HepG2 (cell line): ENCODE measurements around the gene LRRC27. TPM values are rescaled to one million over a fixed set of nuclear protein-coding genes. Genes with fewer than 3 reads are reported as not detected.
A peak's percentile ranks its signal among the peaks of the same experiment; 100 is the strongest.

Experiments used
- FOSL2 ChIP-seq: sonication (generic); formaldehyde crosslinking; IDR thresholded peaks from 2 replicates; pipeline ENCODE4 v1.4.0; 2020; ENCODE audit warnings: missing genetic modification reagents
- FOXK1 ChIP-seq: sonication (generic); formaldehyde crosslinking; IDR thresholded peaks from 2 replicates; pipeline ENCODE4 v1.4.0; 2020; ENCODE audit warnings: low read depth, missing genetic modification reagents, borderline replicate concordance
- FOXP1 ChIP-seq, 2 experiments: fragments of 450-650 bp in 1 of 2; IDR thresholded peaks; 2 replicates each; pipeline ENCODE4 v1.6.1; 2017 to 2018; ENCODE audit warnings: antibody characterized with exemption in 1 of 2
- GABPB1 ChIP-seq: IDR thresholded peaks from 2 replicates; pipeline ENCODE4 v1.6.1; 2016; ENCODE audit warnings: mild to moderate bottlenecking, missing genetic modification reagents, moderate library complexity, missing compliant biosample characterization
- HNF4A ChIP-seq: sonication (generic); formaldehyde crosslinking; IDR thresholded peaks from 2 replicates; pipeline ENCODE4 v1.4.0; 2020; ENCODE audit warnings: missing genetic modification reagents
- PHB2 ChIP-seq: fragments of 450-650 bp; IDR thresholded peaks from 2 replicates; pipeline ENCODE4 v1.6.1; 2018; ENCODE audit not compliant: partially characterized antibody
- PITX1 ChIP-seq: sonication (generic); formaldehyde crosslinking; IDR thresholded peaks from 2 replicates; pipeline ENCODE4 v1.5.1; 2020; ENCODE audit warnings: mild to moderate bottlenecking, missing genetic modification reagents
- RBM22 ChIP-seq: fragments of 200-400 bp; formaldehyde crosslinking; optimal IDR thresholded peaks from 2 replicates; pipeline ENCODE3; 2017; ENCODE audit warnings: mild to moderate bottlenecking, low read length, moderate library complexity
- SNAI1 ChIP-seq: sonication (generic); formaldehyde crosslinking; IDR thresholded peaks from 2 replicates; pipeline ENCODE4 v1.5.0; 2020; ENCODE audit warnings: mild to moderate bottlenecking, missing genetic modification reagents, borderline replicate concordance
- ZNF121 ChIP-seq: sonication (generic); formaldehyde crosslinking; IDR thresholded peaks from 2 replicates; pipeline ENCODE4 v1.5.0; 2020; ENCODE audit warnings: mild to moderate bottlenecking, missing genetic modification reagents
- ZNF530 ChIP-seq: sonication (generic); formaldehyde crosslinking; IDR thresholded peaks from 2 replicates; pipeline ENCODE4 v1.5.0; 2020; ENCODE audit warnings: low read depth, mild to moderate bottlenecking, missing genetic modification reagents
- ZNF572 ChIP-seq: sonication (generic); formaldehyde crosslinking; IDR thresholded peaks from 2 replicates; pipeline ENCODE4 v1.5.1; 2020; ENCODE audit warnings: mild to moderate bottlenecking, missing genetic modification reagents
- ZNF768 ChIP-seq: sonication (generic); formaldehyde crosslinking; IDR thresholded peaks from 2 replicates; pipeline ENCODE4 v1.4.0; 2020; ENCODE audit warnings: missing genetic modification reagents
- polyA plus RNA-seq, 8 experiments: library from polyadenylated mRNA; depleted of rRNA in 3 of 8; stranded (reverse) in 7 of 8; unstranded in 1 of 8; fragments of >200 nt; fragmentation: Illumina TruSeq in 4 of 8; extraction: Trizol in 4 of 8; gene quantifications; 2 replicates each; pipeline versions ENCODE4 v1.2.1 to v1.2.3, GENCODE V29; 2011 to 2016; ENCODE audit warnings: low read depth in 4 of 8, missing spikeins in 1 of 8, mixed read lengths in 1 of 8; ENCODE audit not compliant: insufficient read depth in 1 of 8
- total RNA-seq, 5 experiments: library from RNA; depleted of rRNA; stranded (reverse); fragments of >200 nt; fragmentation: Illumina TruSeq; extraction: Trizol; gene quantifications; 2 replicates each; pipeline ENCODE4 v1.2.3, GENCODE V29; 2016; ENCODE audit warnings: low read depth in 1 of 5
- TF ChIP-seq, protein P1 (sequence below): sonication (generic); formaldehyde crosslinking; IDR thresholded peaks from one replicate; pipeline ENCODE4 v1.5.1; 2020; ENCODE audit warnings: mild to moderate bottlenecking, missing genetic modification reagents; ENCODE audit errors: not compliant biosample characterization
- TF ChIP-seq, protein P2 (sequence below): sonication (generic); formaldehyde crosslinking; conservative IDR thresholded peaks from 2 replicates; pipeline ENCODE4 v1.4.0; 2020; ENCODE audit warnings: missing genetic modification reagents
- TF ChIP-seq, protein P3 (sequence below): IDR thresholded peaks from 2 replicates; pipeline ENCODE4 v1.6.1; 2012; ENCODE audit warnings: low read length, improper control_type of control experiment

Gene LRRC27
- total and polyA plus RNA-seq, 2 of the 13 experiments (the other 11 are each of a cell fraction or from before 2014, with no cell fraction given) = 4.2 to 4.6 TPM

DNA sequence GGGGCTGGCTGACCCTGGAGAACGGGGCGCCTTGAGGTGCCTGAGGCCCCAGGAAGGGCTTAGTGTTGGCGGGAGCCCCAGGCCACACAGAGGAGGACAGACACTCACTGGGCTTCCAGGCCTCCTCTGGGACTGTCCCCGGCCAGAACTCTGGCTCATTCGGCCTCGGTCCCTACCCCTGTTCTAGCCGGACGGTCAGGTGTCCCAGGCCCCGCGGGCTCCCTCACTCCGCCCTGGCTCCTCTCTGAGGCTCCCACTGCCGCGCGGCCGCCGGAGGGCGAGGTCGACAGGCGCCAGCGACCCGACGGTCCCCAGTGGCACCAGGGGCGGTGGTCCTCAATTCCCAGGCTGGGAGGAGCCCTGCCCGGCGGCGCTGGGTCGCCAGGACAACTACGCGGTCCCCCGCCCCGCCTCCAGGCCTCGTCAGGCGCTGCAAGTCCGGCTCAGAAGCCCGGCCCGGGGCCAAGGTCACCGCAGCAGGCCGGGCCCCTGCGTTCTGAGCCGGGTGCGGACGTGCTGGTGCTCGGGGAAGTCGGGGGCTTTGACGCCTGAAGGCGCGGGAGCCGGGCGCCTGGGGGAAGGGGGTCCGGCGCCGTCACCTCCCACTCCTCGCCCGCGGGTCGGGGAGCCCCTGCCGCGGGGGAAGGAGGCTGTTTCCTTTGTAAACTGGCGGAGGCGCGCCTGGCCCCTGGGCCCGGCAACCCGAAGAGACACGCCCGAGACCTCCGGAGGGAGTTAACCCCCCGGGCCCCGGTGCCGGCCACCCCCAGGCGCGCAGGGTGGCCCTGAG is 63.9 kb downstream of the LRRC27 start (continued):
- TF ChIP-seq, protein P1, sequence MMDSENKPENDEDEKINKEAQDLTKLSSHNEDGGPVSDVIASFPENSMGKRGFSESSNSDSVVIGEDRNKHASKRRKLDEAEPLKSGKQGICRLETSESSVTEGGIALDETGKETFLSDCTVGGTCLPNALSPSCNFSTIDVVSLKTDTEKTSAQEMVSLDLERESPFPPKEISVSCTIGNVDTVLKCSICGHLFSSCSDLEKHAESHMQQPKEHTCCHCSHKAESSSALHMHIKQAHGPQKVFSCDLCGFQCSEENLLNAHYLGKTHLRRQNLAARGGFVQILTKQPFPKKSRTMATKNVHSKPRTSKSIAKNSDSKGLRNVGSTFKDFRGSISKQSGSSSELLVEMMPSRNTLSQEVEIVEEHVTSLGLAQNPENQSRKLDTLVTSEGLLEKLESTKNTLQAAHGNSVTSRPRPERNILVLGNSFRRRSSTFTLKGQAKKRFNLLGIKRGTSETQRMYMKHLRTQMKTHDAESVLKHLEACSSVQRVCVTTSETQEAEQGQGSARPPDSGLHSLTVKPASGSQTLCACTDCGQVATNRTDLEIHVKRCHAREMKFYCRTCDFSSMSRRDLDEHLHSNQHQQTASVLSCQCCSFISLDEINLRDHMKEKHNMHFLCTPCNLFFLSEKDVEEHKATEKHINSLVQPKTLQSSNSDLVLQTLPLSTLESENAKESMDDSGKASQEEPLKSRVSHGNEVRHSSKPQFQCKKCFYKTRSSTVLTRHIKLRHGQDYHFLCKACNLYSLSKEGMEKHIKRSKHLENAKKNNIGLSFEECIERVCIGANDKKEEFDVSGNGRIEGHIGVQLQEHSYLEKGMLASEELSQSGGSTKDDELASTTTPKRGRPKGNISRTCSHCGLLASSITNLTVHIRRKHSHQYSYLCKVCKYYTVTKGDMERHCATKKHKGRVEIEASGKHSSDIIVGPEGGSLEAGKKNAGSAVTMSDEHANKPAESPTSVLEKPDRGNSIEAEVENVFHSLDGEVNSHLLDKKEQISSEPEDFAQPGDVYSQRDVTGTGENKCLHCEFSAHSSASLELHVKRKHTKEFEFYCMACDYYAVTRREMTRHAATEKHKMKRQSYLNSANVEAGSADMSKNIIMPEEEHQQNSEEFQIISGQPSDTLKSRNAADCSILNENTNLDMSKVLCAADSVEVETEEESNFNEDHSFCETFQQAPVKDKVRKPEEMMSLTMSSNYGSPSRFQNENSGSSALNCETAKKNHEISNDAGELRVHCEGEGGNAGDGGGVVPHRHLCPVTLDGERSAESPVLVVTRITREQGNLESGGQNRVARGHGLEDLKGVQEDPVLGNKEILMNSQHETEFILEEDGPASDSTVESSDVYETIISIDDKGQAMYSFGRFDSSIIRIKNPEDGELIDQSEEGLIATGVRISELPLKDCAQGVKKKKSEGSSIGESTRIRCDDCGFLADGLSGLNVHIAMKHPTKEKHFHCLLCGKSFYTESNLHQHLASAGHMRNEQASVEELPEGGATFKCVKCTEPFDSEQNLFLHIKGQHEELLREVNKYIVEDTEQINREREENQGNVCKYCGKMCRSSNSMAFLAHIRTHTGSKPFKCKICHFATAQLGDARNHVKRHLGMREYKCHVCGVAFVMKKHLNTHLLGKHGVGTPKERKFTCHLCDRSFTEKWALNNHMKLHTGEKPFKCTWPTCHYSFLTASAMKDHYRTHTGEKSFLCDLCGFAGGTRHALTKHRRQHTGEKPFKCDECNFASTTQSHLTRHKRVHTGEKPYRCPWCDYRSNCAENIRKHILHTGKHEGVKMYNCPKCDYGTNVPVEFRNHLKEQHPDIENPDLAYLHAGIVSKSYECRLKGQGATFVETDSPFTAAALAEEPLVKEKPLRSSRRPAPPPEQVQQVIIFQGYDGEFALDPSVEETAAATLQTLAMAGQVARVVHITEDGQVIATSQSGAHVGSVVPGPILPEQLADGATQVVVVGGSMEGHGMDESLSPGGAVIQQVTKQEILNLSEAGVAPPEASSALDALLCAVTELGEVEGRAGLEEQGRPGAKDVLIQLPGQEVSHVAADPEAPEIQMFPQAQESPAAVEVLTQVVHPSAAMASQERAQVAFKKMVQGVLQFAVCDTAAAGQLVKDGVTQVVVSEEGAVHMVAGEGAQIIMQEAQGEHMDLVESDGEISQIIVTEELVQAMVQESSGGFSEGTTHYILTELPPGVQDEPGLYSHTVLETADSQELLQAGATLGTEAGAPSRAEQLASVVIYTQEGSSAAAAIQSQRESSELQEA (CRISPR knock-in tag) = no peak
- TF ChIP-seq HNF4A = peak; percentile 63
- no peak for TF ChIP-seq PHB2
- TF ChIP-seq ZNF530 = no peak
- no peak for TF ChIP-seq FOXK1 (CRISPR knock-in tag)
- no peak for TF ChIP-seq ZNF121 (CRISPR knock-in tag)
- peak; percentile 63; the same call in 1 of the 2 replicates for TF ChIP-seq GABPB1 (CRISPR knock-in tag)
- TF ChIP-seq RBM22 = no peak
- peak; percentile 64; the same call in 1 of the 2 replicates for TF ChIP-seq PITX1
- no peak; the same call in 1 of the 2 replicates for TF ChIP-seq ZNF572 (CRISPR knock-in tag)
- no peak for TF ChIP-seq FOXP1 (IDR thresholded peaks at IDR 0.05)
- TF ChIP-seq FOXP1 (CRISPR knock-in tag; IDR thresholded peaks at IDR 0.05) = no peak
- 0 out of 2 replicates have a peak, but pooled peaks have one; percentile 23 for TF ChIP-seq FOSL2 (CRISPR knock-in tag)
- TF ChIP-seq, protein P2, sequence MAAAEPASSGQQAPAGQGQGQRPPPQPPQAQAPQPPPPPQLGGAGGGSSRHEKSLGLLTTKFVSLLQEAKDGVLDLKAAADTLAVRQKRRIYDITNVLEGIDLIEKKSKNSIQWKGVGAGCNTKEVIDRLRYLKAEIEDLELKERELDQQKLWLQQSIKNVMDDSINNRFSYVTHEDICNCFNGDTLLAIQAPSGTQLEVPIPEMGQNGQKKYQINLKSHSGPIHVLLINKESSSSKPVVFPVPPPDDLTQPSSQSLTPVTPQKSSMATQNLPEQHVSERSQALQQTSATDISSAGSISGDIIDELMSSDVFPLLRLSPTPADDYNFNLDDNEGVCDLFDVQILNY (CRISPR knock-in tag) = no peak
- TF ChIP-seq ZNF768 (CRISPR knock-in tag) = no peak; the same call in 1 of the 2 replicates
- no peak for TF ChIP-seq SNAI1 (CRISPR knock-in tag)
- TF ChIP-seq, protein P3, sequence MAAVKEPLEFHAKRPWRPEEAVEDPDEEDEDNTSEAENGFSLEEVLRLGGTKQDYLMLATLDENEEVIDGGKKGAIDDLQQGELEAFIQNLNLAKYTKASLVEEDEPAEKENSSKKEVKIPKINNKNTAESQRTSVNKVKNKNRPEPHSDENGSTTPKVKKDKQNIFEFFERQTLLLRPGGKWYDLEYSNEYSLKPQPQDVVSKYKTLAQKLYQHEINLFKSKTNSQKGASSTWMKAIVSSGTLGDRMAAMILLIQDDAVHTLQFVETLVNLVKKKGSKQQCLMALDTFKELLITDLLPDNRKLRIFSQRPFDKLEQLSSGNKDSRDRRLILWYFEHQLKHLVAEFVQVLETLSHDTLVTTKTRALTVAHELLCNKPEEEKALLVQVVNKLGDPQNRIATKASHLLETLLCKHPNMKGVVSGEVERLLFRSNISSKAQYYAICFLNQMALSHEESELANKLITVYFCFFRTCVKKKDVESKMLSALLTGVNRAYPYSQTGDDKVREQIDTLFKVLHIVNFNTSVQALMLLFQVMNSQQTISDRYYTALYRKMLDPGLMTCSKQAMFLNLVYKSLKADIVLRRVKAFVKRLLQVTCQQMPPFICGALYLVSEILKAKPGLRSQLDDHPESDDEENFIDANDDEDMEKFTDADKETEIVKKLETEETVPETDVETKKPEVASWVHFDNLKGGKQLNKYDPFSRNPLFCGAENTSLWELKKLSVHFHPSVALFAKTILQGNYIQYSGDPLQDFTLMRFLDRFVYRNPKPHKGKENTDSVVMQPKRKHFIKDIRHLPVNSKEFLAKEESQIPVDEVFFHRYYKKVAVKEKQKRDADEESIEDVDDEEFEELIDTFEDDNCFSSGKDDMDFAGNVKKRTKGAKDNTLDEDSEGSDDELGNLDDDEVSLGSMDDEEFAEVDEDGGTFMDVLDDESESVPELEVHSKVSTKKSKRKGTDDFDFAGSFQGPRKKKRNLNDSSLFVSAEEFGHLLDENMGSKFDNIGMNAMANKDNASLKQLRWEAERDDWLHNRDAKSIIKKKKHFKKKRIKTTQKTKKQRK = no peak
